ENCODE measurements around the gene NOVA2. TPM values are rescaled to one million over a fixed set of nuclear protein-coding genes. Genes with fewer than 3 reads are reported as not detected.
A peak's percentile ranks its signal among the peaks of the same experiment; 100 is the strongest.

The NOVA2 gene
- total RNA-seq, 5 donors from 2014 or later (not counting 1 experiment from before 2014, with no cell fraction given): 0.03 TPM; not detected in 4

DNA sequence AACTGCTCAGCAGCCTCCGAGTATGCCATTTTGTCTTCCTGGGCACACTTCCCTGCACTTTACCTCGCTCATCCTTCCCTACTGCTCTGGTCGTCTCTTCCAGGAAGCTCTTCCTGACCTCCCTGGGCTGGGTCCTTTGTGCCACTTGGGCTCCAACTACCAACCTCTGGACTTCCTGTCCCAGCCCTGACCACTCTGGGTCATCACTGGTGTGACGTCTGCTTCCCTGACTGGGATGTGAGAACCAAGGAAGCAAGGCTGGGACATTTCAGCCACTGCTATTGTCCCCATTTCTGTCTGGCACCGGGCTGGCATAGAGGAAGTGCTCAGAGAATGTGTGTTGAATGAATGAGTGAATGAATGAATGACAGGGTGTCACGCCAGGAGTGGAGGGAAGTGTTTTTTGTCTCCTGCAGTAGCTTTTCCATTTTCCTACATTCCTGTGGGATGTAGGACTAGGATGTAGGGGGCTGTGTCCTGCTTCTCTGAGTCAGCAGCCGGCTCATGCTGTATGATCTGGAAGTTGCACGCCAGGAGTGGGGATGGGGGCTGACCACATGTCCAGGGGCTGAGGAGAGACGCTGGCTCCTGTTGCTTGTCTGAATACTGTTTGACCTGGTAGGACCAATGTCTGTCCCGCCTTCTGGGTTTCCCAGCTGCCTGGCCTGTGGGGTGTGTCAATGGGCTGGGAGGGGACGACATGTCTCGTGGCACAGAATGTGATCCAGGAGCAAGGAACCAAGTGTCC is 14.7 kb downstream of the NOVA2 start:
- POLR2A ChIA-PET: no interaction called here
- peaks cover 0 to 7% (median 0%) of the 10 kb centered on the region in 3 donors for H3K4me1 Mint-ChIP-seq
- CTCF ChIA-PET: no interaction called here
- no peak for ATAC-seq (replicated peaks in 1 of 4)
- H3K4me1 ChIP-seq (ENCODE audit: control insufficient read depth in 1 of 2, extremely low read depth in 1 of 2, insufficient read depth in 2 of 2, low read length in 2 of 2): no peaks in the 10 kb centered on the region
- peaks cover 62% of the 10 kb centered on the region in 2 donors for H3K27me3 Mint-ChIP-seq
- 61% methylated on average over 11 of the region's 12 CpGs for WGBS (ENCODE audit: insufficient coverage)
- H3K27ac ChIP-seq (ENCODE audit: low read length): no peak overlapping the region
- H3K36me3 ChIP-seq (ENCODE audit: control insufficient read depth in 2 of 2, extremely low read depth in 1 of 2, insufficient read depth in 1 of 2, low read length in 1 of 2): no peaks in the 10 kb centered on the region
- DNase-seq: no peak
- H3K9me3 Mint-ChIP-seq: peaks cover 0 to 3% (median 0%) of the 10 kb centered on the region in 3 donors
- H3K9me3 ChIP-seq: no peaks in the 10 kb centered on the region
- peaks cover 5 to 68% of the 10 kb centered on the region in 2 experiments for H3K27me3 ChIP-seq (replicated peaks in 1 of 2; ENCODE audit: control insufficient read depth in 2 of 2, extremely low read depth in 1 of 2, insufficient read depth in 2 of 2, low read length in 1 of 2)
- no peak overlapping the region for H3K4me3 Mint-ChIP-seq
- no peak overlapping the region for H3K4me3 ChIP-seq (ENCODE audit: control insufficient read depth in 1 of 2, extremely low read depth in 1 of 2, low read length in 1 of 2)
- H3K36me3 Mint-ChIP-seq: no peaks in the 10 kb centered on the region
- no peak overlapping the region for H3K27ac Mint-ChIP-seq

DNA sequence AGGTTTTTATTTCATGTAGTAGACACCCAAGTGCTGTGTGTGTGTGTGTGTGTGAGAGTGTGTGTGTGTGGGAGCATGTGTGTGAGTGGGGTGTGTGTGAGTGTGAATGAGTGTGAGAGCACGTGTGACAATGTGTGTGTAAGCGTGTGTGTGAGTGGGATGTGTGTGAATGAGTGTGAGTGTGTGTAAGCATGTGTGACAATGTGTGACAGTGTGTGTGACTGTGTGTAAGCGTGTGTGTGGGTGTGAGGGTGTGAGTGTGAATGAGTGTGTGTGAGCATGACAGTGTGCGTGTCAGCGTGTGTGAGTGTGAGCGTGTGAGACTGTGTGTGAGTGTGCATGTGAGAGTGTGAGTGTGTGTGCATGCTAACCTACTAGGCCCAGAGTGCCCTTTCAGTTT is 15.3 kb downstream of the NOVA2 start:
- H3K36me3 ChIP-seq (ENCODE audit: control insufficient read depth in 2 of 2, extremely low read depth in 1 of 2, insufficient read depth in 1 of 2, low read length in 1 of 2): no peaks in the 10 kb centered on the region
- H3K9me3 ChIP-seq: no peaks in the 10 kb centered on the region
- peaks cover under 1 to 8% (median 1%) of the 10 kb centered on the region in 3 donors for H3K4me1 Mint-ChIP-seq
- 83% methylated on average over 5 of the region's 6 CpGs for WGBS (ENCODE audit: insufficient coverage)
- H3K4me3 Mint-ChIP-seq: no peak overlapping the region
- peaks cover 60 to 63% of the 10 kb centered on the region in 2 donors for H3K27me3 Mint-ChIP-seq
- CTCF ChIA-PET: no interaction called here
- H3K9me3 Mint-ChIP-seq: peaks cover 0 to 4% (median 0%) of the 10 kb centered on the region in 3 donors
- peak overlapping the region in 1 of 2 donors; percentile 41 for H3K27ac Mint-ChIP-seq
- H3K27me3 ChIP-seq (replicated peaks in 1 of 2; ENCODE audit: control insufficient read depth in 2 of 2, extremely low read depth in 1 of 2, insufficient read depth in 2 of 2, low read length in 1 of 2): peaks cover 5 to 69% of the 10 kb centered on the region in 2 experiments
- no peak for DNase-seq
- POLR2A ChIA-PET: no interaction called here
- no peak overlapping the region for H3K27ac ChIP-seq (ENCODE audit: low read length)
- H3K4me3 ChIP-seq (ENCODE audit: control insufficient read depth in 1 of 2, extremely low read depth in 1 of 2, low read length in 1 of 2): no peak overlapping the region
- no peaks in the 10 kb centered on the region for H3K4me1 ChIP-seq (ENCODE audit: control insufficient read depth in 1 of 2, extremely low read depth in 1 of 2, insufficient read depth in 2 of 2, low read length in 2 of 2)
- ATAC-seq (replicated peaks in 1 of 4): no peak
- H3K36me3 Mint-ChIP-seq: no peaks in the 10 kb centered on the region

DNA sequence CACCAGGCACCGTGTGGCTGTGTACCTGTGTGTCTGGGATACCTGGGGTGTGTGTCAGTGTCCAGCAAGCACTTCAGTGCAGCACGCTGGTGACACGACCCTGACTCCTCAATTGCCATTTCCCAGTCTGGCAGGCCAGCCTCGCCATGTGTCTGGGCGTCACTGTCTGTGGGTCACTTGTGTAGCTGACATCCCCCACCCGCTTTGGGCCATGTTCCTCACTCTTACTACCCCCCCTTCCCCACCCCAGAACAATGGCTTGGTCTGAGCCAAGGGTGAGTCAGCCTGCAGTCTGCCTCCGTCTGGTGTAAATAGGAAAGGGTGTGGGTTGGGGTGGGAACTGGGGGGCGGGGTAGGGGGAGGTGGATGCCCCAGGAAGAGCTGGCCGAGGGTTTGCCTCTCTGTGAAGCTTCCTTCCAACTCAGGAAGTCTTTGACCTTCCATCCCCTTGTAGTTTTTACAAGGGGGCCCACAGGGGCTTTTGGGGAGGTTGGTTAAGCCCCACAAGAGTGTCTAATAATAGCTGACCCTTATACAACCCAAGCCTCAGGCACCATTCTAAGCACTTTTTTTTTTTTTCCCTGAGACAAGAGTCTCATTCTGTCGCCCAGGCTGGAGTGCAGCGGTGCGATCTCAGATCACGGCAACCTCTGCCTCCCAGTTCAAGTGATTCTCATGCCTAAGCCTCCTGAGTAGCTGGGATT is 17.6 kb downstream of the NOVA2 start:
- peaks cover 48 to 53% of the 10 kb centered on the region in 2 donors for H3K27me3 Mint-ChIP-seq
- H3K9me3 ChIP-seq: no peaks in the 10 kb centered on the region
- POLR2A ChIA-PET: no interaction called here
- ATAC-seq (replicated peaks in 1 of 4): no peak
- H3K4me3 ChIP-seq (ENCODE audit: control insufficient read depth in 1 of 2, extremely low read depth in 1 of 2, low read length in 1 of 2): no peak overlapping the region
- 49% methylated on average over 5 of the region's 13 CpGs for WGBS (ENCODE audit: insufficient coverage)
- no peak overlapping the region for H3K27ac ChIP-seq (ENCODE audit: low read length)
- H3K27ac Mint-ChIP-seq: no peak overlapping the region
- peaks cover 11 to 14% (median 12%) of the 10 kb centered on the region in 3 donors for H3K4me1 Mint-ChIP-seq
- H3K4me3 Mint-ChIP-seq: no peak overlapping the region
- CTCF ChIA-PET: interaction anchor here (0.6 to 0.7 kb wide), 2 partner anchors 36 to 481 kb away, joined by 3 read pairs; no protein-coding TSS in a partner anchor
- peaks cover 2 to 10% of the 10 kb centered on the region in 2 experiments for H3K4me1 ChIP-seq (ENCODE audit: control insufficient read depth in 1 of 2, extremely low read depth in 1 of 2, insufficient read depth in 2 of 2, low read length in 2 of 2)
- H3K36me3 ChIP-seq (ENCODE audit: control insufficient read depth in 2 of 2, extremely low read depth in 1 of 2, insufficient read depth in 1 of 2, low read length in 1 of 2): no peaks in the 10 kb centered on the region
- no peaks in the 10 kb centered on the region for H3K36me3 Mint-ChIP-seq
- H3K27me3 ChIP-seq (replicated peaks in 1 of 2; ENCODE audit: control insufficient read depth in 2 of 2, extremely low read depth in 1 of 2, insufficient read depth in 2 of 2, low read length in 1 of 2): peaks cover 5 to 73% of the 10 kb centered on the region in 2 experiments
- H3K9me3 Mint-ChIP-seq: peaks cover 0 to 6% (median 0%) of the 10 kb centered on the region in 3 donors
- no peak for DNase-seq

GRCh38 chr19:45954156-45954555 is 19.5 kb downstream of the NOVA2 start:
- H3K27me3 Mint-ChIP-seq: peaks cover 39 to 49% of the 10 kb centered on the region in 2 donors
- H3K4me3 ChIP-seq (ENCODE audit: control insufficient read depth in 1 of 2, extremely low read depth in 1 of 2, low read length in 1 of 2): no peak overlapping the region
- ChIA-PET CTCF (interaction anchor here in 1 of 2 donors (0.7 kb wide), 1 partner anchor 254 kb away, joined by 7 read pairs; no protein-coding TSS in a partner anchor), POLR2A (no interaction called here)
- DNase-seq (no peak), ATAC-seq (replicated peaks in 1 of 4) (no peak)
- H3K4me3 Mint-ChIP-seq: no peak overlapping the region
- H3K9me3 Mint-ChIP-seq: peaks cover 0 to 6% (median 0%) of the 10 kb centered on the region in 3 donors
- WGBS (ENCODE audit: insufficient coverage): 41% methylated on average over 6 of the region's 9 CpGs
- peaks cover 3 to 64% of the 10 kb centered on the region in 2 experiments for H3K27me3 ChIP-seq (replicated peaks in 1 of 2; ENCODE audit: control insufficient read depth in 2 of 2, extremely low read depth in 1 of 2, insufficient read depth in 2 of 2, low read length in 1 of 2)
- H3K9me3 ChIP-seq: no peaks in the 10 kb centered on the region
- H3K4me1 Mint-ChIP-seq: peaks cover 7 to 12% (median 11%) of the 10 kb centered on the region in 3 donors
- no peak overlapping the region for H3K27ac ChIP-seq (ENCODE audit: low read length)
- H3K4me1 ChIP-seq (ENCODE audit: control insufficient read depth in 1 of 2, extremely low read depth in 1 of 2, insufficient read depth in 2 of 2, low read length in 2 of 2): peaks cover 2 to 10% of the 10 kb centered on the region in 2 experiments
- H3K36me3 Mint-ChIP-seq: no peaks in the 10 kb centered on the region
- H3K36me3 ChIP-seq (ENCODE audit: control insufficient read depth in 2 of 2, extremely low read depth in 1 of 2, insufficient read depth in 1 of 2, low read length in 1 of 2): no peaks in the 10 kb centered on the region
- no peak overlapping the region for H3K27ac Mint-ChIP-seq

- Mint-ChIP-seq H3K4me1 (peaks cover 7 to 12% (median 11%) of the 10 kb centered on the region in 3 donors), H3K36me3 (no peaks in the 10 kb centered on the region), H3K27ac (no peak overlapping the region), H3K4me3 (peak overlapping the region in 1 of 3 donors; percentile 77), H3K9me3 (peaks cover 0 to 6% (median 0%) of the 10 kb centered on the region in 3 donors), H3K27me3 (peaks cover 34 to 49% of the 10 kb centered on the region in 2 donors)
- Histone ChIP-seq H3K4me3 (ENCODE audit: control insufficient read depth in 1 of 2, extremely low read depth in 1 of 2, low read length in 1 of 2) (no peak overlapping the region), H3K27me3 (replicated peaks in 1 of 2; ENCODE audit: control insufficient read depth in 2 of 2, extremely low read depth in 1 of 2, insufficient read depth in 2 of 2, low read length in 1 of 2) (peaks cover 3 to 59% of the 10 kb centered on the region in 2 experiments), H3K9me3 (no peaks in the 10 kb centered on the region), H3K36me3 (ENCODE audit: control insufficient read depth in 2 of 2, extremely low read depth in 1 of 2, insufficient read depth in 1 of 2, low read length in 1 of 2) (no peaks in the 10 kb centered on the region), H3K27ac (ENCODE audit: low read length) (no peak overlapping the region), H3K4me1 (ENCODE audit: control insufficient read depth in 1 of 2, extremely low read depth in 1 of 2, insufficient read depth in 2 of 2, low read length in 2 of 2) (peaks cover 2 to 10% of the 10 kb centered on the region in 2 experiments)
- DNase-seq (no peak), ATAC-seq (replicated peaks in 1 of 4) (no peak)
- ChIA-PET CTCF (interaction anchor here in 1 of 2 donors (0.7 kb wide), 1 partner anchor 254 kb away, joined by 7 read pairs; no protein-coding TSS in a partner anchor), POLR2A (no interaction called here)
- WGBS (ENCODE audit: insufficient coverage): 94% methylated on average over 7 of the region's 8 CpGs
Observed at GRCh38 chr19:45953676-45954075, 20.0 kb downstream of the NOVA2 start.

Measured in T-cell (primary cell).